HepG2 (cell line): ENCODE data around the gene ZNF282. TPM values are rescaled to one million over a fixed set of nuclear protein-coding genes. Genes with fewer than 3 reads are reported as not detected.

ENCODE experiments used
- NCOR1 ChIP-seq: fragments of 200-600 bp; sonication (generic); IDR thresholded peaks from 2 replicates; pipeline ENCODE4 v1.7.0; 2017; ENCODE audit warnings: antibody characterized with exemption, low read length, borderline replicate concordance
- SIX1 ChIP-seq: sonication (generic); formaldehyde crosslinking; IDR thresholded peaks from 2 replicates; pipeline ENCODE4 v1.4.0; 2020; ENCODE audit warnings: missing genetic modification reagents, borderline replicate concordance
- TBL1XR1 ChIP-seq: fragments of 150-350 bp; IDR thresholded peaks from 2 replicates; pipeline ENCODE4 v1.6.1; 2014; ENCODE audit warnings: borderline replicate concordance, low read length; ENCODE audit not compliant: partially characterized antibody
- ZBTB7A ChIP-seq: sonication (generic); formaldehyde crosslinking; IDR thresholded peaks from 2 replicates; pipeline ENCODE4 v1.8.0; 2022; ENCODE audit warnings: mild to moderate bottlenecking, missing genetic modification reagents
- polyA plus RNA-seq, 8 experiments: library from polyadenylated mRNA; depleted of rRNA in 3 of 8; stranded (reverse) in 7 of 8; unstranded in 1 of 8; fragments of >200 nt; fragmentation: Illumina TruSeq in 4 of 8; extraction: Trizol in 4 of 8; gene quantifications; 2 replicates each; pipeline versions ENCODE4 v1.2.1 to v1.2.3, GENCODE V29; 2011 to 2016; ENCODE audit warnings: low read depth in 4 of 8, missing spikeins in 1 of 8, mixed read lengths in 1 of 8; ENCODE audit not compliant: insufficient read depth in 1 of 8
- total RNA-seq, 5 experiments: library from RNA; depleted of rRNA; stranded (reverse); fragments of >200 nt; fragmentation: Illumina TruSeq; extraction: Trizol; gene quantifications; 2 replicates each; pipeline ENCODE4 v1.2.3, GENCODE V29; 2016; ENCODE audit warnings: low read depth in 1 of 5
- TF ChIP-seq, protein P1 (sequence below): sonication (generic); formaldehyde crosslinking; conservative IDR thresholded peaks from 2 replicates; pipeline ENCODE4 v1.4.0; 2020; ENCODE audit warnings: missing genetic modification reagents
- TF ChIP-seq, protein P2 (sequence below): sonication (generic); formaldehyde crosslinking; conservative IDR thresholded peaks from 2 replicates; pipeline ENCODE4 v1.8.0; 2022; ENCODE audit warnings: missing genetic modification reagents
- TF ChIP-seq, protein P3 (sequence below): sonication (generic); formaldehyde crosslinking; IDR thresholded peaks from 2 replicates; pipeline ENCODE4 v1.4.0; 2020; ENCODE audit warnings: missing genetic modification reagents, borderline replicate concordance

Gene ZNF282
- total and polyA plus RNA-seq, 2 of the 13 experiments (the other 11 are each of a cell fraction or from before 2014, with no cell fraction given): 9.1 to 20.9 TPM

DNA sequence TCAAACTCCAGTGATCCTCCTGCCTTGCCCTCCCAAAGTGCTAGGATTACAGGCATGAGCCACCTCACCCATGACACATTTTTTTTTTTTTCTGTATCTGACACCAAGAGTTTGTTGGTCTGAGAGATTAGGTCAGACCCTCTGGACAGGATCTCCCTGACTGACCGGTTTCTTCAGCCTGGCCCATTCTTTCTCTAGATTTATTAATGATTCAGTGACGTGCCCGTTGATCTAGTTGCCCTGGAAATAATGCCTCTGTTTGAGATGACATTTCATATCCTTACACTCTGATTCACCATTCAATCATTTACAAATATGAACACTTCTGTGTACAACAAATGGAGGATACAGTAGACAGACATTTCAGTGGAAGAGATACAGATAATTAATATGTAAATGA lies 42.7 kb downstream of the ZNF282 start (continued):
- no peak for TF ChIP-seq TBL1XR1
- no peak for TF ChIP-seq NCOR1
- TF ChIP-seq, protein P1, sequence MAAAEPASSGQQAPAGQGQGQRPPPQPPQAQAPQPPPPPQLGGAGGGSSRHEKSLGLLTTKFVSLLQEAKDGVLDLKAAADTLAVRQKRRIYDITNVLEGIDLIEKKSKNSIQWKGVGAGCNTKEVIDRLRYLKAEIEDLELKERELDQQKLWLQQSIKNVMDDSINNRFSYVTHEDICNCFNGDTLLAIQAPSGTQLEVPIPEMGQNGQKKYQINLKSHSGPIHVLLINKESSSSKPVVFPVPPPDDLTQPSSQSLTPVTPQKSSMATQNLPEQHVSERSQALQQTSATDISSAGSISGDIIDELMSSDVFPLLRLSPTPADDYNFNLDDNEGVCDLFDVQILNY (CRISPR knock-in tag): no peak
- TF ChIP-seq, protein P2, sequence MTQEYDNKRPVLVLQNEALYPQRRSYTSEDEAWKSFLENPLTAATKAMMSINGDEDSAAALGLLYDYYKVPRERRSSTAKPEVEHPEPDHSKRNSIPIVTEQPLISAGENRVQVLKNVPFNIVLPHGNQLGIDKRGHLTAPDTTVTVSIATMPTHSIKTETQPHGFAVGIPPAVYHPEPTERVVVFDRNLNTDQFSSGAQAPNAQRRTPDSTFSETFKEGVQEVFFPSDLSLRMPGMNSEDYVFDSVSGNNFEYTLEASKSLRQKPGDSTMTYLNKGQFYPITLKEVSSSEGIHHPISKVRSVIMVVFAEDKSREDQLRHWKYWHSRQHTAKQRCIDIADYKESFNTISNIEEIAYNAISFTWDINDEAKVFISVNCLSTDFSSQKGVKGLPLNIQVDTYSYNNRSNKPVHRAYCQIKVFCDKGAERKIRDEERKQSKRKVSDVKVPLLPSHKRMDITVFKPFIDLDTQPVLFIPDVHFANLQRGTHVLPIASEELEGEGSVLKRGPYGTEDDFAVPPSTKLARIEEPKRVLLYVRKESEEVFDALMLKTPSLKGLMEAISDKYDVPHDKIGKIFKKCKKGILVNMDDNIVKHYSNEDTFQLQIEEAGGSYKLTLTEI (CRISPR knock-in tag): no peak
- TF ChIP-seq, protein P3, sequence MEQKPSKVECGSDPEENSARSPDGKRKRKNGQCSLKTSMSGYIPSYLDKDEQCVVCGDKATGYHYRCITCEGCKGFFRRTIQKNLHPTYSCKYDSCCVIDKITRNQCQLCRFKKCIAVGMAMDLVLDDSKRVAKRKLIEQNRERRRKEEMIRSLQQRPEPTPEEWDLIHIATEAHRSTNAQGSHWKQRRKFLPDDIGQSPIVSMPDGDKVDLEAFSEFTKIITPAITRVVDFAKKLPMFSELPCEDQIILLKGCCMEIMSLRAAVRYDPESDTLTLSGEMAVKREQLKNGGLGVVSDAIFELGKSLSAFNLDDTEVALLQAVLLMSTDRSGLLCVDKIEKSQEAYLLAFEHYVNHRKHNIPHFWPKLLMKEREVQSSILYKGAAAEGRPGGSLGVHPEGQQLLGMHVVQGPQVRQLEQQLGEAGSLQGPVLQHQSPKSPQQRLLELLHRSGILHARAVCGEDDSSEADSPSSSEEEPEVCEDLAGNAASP (CRISPR knock-in tag): no peak
- no peak for TF ChIP-seq ZBTB7A
- no peak for TF ChIP-seq SIX1 (CRISPR knock-in tag)
